ENCODE data around the gene AKR1E2.

The AKR1E2 gene

DNA sequence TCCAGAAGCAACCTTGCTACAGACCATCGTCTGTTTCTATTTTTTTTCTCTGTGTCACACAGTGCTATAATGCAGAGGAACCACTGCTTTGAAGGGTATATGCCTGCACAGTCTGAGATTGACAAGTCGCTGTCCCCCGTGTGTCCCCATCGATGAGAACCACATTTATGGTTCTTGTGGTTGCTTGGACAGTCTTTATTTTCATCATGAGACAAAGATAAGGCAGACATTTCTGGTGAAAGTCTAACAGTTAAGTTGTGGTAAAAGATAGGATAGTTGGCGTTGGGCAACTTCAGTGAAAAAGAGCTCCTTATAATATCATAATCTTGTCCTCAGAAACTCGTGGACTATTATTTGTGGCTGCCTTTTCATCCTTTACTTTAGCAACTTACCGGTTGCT, 6.3 kb upstream of the AKR1E2 start:
- CTCF ChIA-PET: interaction anchor here (0.6 to 4.1 kb wide), 4 partner anchors 10 to 881 kb away, joined by 3 to 12 read pairs (median 4); no protein-coding TSS in a partner anchor
- no peak overlapping the region for H3K4me3 ChIP-seq (ENCODE audit: low read depth, low read length)

DNA sequence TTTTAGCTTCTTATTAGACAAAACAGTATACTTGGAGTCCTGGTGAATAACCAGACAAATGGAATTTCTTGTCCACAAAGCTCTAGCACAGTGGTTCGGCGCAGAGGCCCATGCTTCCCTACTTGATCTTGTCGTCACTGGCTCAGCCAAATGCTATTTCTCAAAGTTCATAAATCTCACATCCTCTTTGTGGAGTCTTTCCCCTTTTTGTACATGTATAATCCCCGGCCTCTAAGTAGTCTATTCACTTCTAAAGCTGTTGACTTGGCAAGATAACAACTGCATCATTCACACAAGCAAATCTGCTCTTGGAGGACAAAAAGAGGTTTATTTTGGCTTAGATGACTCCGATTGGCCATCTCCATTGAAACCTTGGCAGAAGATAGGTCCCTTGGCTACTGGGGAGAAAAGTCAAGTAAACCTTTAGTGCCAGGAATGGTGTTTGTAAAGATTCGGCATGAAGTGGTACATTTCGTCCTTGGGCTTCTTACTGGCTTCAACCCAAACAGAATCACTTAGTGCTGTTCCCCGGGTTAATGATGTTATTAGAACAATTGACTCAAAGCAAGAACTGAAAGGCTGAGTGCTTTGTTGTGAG, 5.1 kb upstream of the AKR1E2 start:
- CTCF ChIA-PET: interaction anchor here (0.5 to 4.1 kb wide), 3 partner anchors 18 to 605 kb away, joined by 3 to 12 read pairs (median 3); no protein-coding TSS in a partner anchor
- no peaks in the 10 kb centered on the region for H3K4me1 ChIP-seq (ENCODE audit: control insufficient read depth, insufficient read depth, low read length)
- H3K36me3 ChIP-seq (ENCODE audit: control insufficient read depth in 2 of 2, insufficient read depth in 1 of 2, low read length in 2 of 2): no peaks in the 10 kb centered on the region
- H3K4me3 ChIP-seq (ENCODE audit: low read depth, low read length): no peak overlapping the region
- no peak overlapping the region for H3K27ac ChIP-seq (ENCODE audit: extremely low read depth, low read depth, low read length)
- no peaks in the 10 kb centered on the region for H3K9me3 ChIP-seq (ENCODE audit: control insufficient read depth, insufficient read depth, low read depth, low read length)
- POLR2A ChIA-PET: no interaction called here
- TF ChIP-seq ZNF610 (tag by site-specific recombination; IDR thresholded peaks at IDR 0.05; ENCODE audit: borderline replicate concordance): no peak
- no peak for TF ChIP-seq ZFP41 (tag by site-specific recombination; IDR thresholded peaks at IDR 0.05; ENCODE audit: borderline replicate concordance)
- no peak for TF ChIP-seq ZNF433 (tag by site-specific recombination; IDR thresholded peaks at IDR 0.05; ENCODE audit: low read depth)
- TF ChIP-seq TCF7L2 (IDR thresholded peaks at IDR 0.05; ENCODE audit: borderline replicate concordance, low read depth, low read length): no peak
- no peak for TF ChIP-seq GLIS1 (tag by site-specific recombination; IDR thresholded peaks at IDR 0.05)
- no peak for TF ChIP-seq ZNF350 (tag by site-specific recombination; IDR thresholded peaks at IDR 0.05)
- TF ChIP-seq, protein P1, sequence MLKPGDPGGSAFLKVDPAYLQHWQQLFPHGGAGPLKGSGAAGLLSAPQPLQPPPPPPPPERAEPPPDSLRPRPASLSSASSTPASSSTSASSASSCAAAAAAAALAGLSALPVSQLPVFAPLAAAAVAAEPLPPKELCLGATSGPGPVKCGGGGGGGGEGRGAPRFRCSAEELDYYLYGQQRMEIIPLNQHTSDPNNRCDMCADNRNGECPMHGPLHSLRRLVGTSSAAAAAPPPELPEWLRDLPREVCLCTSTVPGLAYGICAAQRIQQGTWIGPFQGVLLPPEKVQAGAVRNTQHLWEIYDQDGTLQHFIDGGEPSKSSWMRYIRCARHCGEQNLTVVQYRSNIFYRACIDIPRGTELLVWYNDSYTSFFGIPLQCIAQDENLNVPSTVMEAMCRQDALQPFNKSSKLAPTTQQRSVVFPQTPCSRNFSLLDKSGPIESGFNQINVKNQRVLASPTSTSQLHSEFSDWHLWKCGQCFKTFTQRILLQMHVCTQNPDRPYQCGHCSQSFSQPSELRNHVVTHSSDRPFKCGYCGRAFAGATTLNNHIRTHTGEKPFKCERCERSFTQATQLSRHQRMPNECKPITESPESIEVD (tag by site-specific recombination; IDR thresholded peaks at IDR 0.05): no peak
- no peak for TF ChIP-seq KLF9 (tag by site-specific recombination; IDR thresholded peaks at IDR 0.05; ENCODE audit: low read depth)
- TF ChIP-seq, protein P2, sequence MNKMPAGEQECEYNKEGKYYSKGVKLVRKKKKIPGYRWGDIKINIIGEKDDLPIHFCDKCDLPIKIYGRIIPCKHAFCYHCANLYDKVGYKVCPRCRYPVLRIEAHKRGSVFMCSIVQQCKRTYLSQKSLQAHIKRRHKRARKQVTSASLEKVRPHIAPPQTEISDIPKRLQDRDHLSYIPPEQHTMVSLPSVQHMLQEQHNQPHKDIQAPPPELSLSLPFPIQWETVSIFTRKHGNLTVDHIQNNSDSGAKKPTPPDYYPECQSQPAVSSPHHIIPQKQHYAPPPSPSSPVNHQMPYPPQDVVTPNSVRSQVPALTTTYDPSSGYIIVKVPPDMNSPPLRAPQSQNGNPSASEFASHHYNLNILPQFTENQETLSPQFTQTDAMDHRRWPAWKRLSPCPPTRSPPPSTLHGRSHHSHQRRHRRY (tag by site-specific recombination; IDR thresholded peaks at IDR 0.05): no peak
- no peak for TF ChIP-seq KLF1 (tag by site-specific recombination; IDR thresholded peaks at IDR 0.05)
- no peak for TF ChIP-seq ZNF138 (tag by site-specific recombination; IDR thresholded peaks at IDR 0.05; ENCODE audit: borderline replicate concordance)
- TF ChIP-seq, protein P3, sequence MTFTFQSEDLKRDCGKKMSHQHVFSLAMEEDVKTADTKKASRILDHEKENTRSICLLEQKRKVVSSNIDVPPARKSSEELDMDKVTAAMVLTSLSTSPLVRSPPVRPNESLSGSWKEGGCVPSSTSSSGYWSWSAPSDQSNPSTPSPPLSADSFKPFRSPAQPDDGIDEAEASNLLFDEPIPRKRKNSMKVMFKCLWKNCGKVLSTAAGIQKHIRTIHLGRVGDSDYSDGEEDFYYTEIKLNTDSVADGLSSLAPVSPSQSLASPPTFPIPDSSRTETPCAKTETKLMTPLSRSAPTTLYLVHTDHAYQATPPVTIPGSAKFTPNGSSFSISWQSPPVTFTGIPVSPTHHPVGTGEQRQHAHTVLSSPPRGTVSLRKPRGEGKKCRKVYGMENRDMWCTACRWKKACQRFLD (tag by site-specific recombination; IDR thresholded peaks at IDR 0.05): no peak
- no peak for TF ChIP-seq ZSCAN30 (tag by site-specific recombination; IDR thresholded peaks at IDR 0.05)
- no peak for TF ChIP-seq ZNF121 (tag by site-specific recombination; IDR thresholded peaks at IDR 0.05)

More for the DNA sequence above, 6.3 kb upstream of the AKR1E2 start:
- no peaks in the 10 kb centered on the region for H3K36me3 ChIP-seq (ENCODE audit: control insufficient read depth in 2 of 2, insufficient read depth in 1 of 2, low read length in 2 of 2)
- no peaks in the 10 kb centered on the region for H3K4me1 ChIP-seq (ENCODE audit: control insufficient read depth, insufficient read depth, low read length)
- no peak overlapping the region for H3K27ac ChIP-seq (ENCODE audit: extremely low read depth, low read depth, low read length)
- POLR2A ChIA-PET: interaction anchor here (0.5 kb wide), 1 partner anchor 53 kb away, joined by 4 read pairs; no protein-coding TSS in a partner anchor
- no peaks in the 10 kb centered on the region for H3K9me3 ChIP-seq (ENCODE audit: control insufficient read depth, insufficient read depth, low read depth, low read length)
- TF ChIP-seq, protein P4, sequence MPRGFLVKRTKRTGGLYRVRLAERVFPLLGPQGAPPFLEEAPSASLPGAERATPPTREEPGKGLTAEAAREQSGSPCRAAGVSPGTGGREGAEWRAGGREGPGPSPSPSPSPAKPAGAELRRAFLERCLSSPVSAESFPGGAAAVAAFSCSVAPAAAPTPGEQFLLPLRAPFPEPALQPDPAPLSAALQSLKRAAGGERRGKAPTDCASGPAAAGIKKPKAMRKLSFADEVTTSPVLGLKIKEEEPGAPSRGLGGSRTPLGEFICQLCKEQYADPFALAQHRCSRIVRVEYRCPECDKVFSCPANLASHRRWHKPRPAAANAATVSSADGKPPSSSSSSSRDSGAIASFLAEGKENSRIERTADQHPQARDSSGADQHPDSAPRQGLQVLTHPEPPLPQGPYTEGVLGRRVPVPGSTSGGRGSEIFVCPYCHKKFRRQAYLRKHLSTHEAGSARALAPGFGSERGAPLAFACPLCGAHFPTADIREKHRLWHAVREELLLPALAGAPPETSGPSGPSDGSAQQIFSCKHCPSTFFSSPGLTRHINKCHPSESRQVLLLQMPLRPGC (tag by site-specific recombination; IDR thresholded peaks at IDR 0.05): no peak
- TF ChIP-seq ZNF544 (tag by site-specific recombination; IDR thresholded peaks at IDR 0.05) (no peak), ZNF549 (tag by site-specific recombination; IDR thresholded peaks at IDR 0.05) (no peak), ZNF354C (tag by site-specific recombination; IDR thresholded peaks at IDR 0.05; ENCODE audit: borderline replicate concordance, low read depth) (no peak), ZNF621 (tag by site-specific recombination; IDR thresholded peaks at IDR 0.05) (no peak), ZBTB48 (tag by site-specific recombination; IDR thresholded peaks at IDR 0.05) (no peak)
- TF ChIP-seq, protein P5, sequence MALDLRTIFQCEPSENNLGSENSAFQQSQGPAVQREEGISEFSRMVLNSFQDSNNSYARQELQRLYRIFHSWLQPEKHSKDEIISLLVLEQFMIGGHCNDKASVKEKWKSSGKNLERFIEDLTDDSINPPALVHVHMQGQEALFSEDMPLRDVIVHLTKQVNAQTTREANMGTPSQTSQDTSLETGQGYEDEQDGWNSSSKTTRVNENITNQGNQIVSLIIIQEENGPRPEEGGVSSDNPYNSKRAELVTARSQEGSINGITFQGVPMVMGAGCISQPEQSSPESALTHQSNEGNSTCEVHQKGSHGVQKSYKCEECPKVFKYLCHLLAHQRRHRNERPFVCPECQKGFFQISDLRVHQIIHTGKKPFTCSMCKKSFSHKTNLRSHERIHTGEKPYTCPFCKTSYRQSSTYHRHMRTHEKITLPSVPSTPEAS (tag by site-specific recombination; IDR thresholded peaks at IDR 0.05): no peak
- TF ChIP-seq, protein P6, sequence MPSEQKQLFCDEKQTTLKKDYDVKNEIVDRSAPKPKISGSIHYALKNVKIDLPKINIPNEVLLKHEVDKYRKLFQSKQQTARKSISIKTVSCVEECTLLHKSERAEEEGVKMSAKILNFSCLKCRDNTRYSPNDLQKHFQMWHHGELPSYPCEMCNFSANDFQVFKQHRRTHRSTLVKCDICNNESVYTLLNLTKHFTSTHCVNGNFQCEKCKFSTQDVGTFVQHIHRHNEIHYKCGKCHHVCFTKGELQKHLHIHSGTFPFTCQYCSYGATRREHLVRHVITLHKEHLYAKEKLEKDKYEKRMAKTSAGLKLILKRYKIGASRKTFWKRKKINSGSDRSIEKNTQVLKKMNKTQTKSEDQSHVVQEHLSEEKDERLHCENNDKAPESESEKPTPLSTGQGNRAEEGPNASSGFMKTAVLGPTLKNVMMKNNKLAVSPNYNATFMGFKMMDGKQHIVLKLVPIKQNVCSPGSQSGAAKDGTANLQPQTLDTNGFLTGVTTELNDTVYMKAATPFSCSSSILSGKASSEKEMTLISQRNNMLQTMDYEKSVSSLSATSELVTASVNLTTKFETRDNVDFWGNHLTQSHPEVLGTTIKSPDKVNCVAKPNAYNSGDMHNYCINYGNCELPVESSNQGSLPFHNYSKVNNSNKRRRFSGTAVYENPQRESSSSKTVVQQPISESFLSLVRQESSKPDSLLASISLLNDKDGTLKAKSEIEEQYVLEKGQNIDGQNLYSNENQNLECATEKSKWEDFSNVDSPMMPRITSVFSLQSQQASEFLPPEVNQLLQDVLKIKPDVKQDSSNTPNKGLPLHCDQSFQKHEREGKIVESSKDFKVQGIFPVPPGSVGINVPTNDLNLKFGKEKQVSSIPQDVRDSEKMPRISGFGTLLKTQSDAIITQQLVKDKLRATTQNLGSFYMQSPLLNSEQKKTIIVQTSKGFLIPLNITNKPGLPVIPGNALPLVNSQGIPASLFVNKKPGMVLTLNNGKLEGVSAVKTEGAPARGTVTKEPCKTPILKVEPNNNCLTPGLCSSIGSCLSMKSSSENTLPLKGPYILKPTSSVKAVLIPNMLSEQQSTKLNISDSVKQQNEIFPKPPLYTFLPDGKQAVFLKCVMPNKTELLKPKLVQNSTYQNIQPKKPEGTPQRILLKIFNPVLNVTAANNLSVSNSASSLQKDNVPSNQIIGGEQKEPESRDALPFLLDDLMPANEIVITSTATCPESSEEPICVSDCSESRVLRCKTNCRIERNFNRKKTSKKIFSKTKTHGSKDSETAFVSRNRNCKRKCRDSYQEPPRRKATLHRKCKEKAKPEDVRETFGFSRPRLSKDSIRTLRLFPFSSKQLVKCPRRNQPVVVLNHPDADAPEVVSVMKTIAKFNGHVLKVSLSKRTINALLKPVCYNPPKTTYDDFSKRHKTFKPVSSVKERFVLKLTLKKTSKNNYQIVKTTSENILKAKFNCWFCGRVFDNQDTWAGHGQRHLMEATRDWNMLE (tag by site-specific recombination; conservative IDR thresholded peaks at IDR 0.05; ENCODE audit: low read depth): no peak

All from HEK293 (cell line).